Medulla oblongata (tissue), 1 donor: ENCODE data around the gene USP3.
A peak's percentile ranks its signal among the peaks of the same experiment; 100 is the strongest.
"Not testable (repeated sequence)": the region's sequence is repeated elsewhere in the genome, so short reads cannot be mapped to it uniquely, and the experiment has no call there.

ENCODE experiments used
- DNase-seq: peaks from one replicate; pipeline ENCODE4 v3.0.0-alpha.2; 2015; ENCODE audit errors: extremely low spot score

Gene USP3

GRCh38 chr15:63610209-63610841, 105.9 kb downstream of the USP3 start:
- DNase-seq: peak; percentile 92

DNA sequence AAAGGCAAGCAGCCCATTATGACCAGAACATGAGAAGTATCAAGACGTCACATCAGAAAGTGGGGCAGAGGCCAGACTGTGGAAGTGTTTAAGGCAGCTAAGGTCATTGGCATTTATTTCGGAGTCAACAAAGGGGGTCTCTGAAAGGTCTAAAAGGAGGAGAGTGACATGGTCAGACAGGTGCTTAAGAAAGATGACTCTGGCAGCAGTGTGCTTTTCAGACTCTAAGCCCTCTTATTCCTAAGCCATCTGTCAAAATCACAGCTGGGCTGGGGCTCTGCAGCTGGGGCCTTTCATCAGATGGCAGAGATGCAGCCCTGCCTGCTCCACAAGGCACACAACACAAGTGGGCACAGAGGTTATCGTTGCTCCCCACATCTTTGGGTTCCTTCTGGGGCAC, 106.8 kb downstream of the USP3 start:
- DNase-seq: peak; percentile 55

- DNase-seq: no peak
Measured at GRCh38 chr15:63612300-63612699, 107.9 kb downstream of the USP3 start.

DNA sequence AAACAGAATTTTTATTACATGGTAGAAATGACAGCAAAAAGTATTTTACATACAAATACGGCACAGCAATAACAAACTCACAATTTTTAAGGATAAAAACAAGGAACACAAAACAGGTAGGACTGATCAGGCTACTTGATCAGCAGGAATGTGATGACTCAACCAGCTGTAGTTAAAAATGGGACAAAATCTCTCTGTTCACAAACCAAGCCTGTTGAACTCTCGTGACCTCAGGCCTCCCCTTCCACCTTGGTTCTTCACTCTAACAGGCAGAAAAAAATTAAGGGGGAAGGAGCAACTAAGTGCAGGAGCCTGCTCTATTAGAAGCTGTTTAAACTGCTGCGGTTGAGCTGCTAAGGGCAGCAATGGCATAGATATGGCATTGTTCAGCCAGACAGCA, 111.5 kb downstream of the USP3 start:
- DNase-seq: no peak

DNA sequence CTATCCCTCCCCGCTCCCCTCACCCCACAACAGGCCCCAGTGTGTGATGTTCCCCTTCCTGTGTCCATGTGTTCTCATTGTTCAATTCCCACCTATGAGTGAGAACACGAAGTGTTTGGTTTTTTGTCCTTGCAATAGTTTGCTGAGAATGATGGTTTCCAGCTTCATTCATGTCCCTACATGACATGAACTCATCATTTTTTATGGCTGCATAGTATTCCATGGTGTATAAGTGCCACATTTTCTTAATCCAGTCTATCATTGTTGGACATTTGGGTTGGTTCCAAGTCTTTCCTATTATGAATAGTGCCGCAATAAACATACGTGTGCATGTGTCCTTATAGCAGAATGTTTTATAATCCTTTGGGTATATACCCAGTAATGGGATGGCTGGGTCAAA, 112.8 kb downstream of the USP3 start:
- not testable (repeated sequence) for DNase-seq

GRCh38 chr15:63617627-63618026, 113.2 kb downstream of the USP3 start:
- DNase-seq: not testable (repeated sequence)

DNA sequence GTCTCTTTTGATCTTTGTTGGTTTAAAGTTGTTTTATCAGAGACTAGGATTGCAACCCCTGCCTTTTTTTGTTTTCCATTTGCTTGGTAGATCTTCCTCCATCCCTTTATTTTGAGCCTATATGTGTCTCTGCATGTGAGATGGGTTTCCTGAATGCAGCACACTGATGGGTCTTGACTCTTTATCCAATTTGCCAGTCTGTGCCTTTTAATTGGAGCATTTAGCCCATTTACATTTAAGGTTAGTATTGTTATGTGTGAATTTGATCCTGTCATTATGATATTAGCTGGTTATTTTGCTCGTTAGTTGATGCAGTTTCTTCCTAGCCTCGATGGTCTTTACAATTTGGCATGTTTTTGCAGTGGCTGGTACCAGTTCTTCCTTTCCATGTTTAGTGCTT, 116.4 kb downstream of the USP3 start:
- DNase-seq: not testable (repeated sequence)

GRCh38 chr15:63623232-63623969, 119.0 kb downstream of the USP3 start:
- DNase-seq: no peak

DNA sequence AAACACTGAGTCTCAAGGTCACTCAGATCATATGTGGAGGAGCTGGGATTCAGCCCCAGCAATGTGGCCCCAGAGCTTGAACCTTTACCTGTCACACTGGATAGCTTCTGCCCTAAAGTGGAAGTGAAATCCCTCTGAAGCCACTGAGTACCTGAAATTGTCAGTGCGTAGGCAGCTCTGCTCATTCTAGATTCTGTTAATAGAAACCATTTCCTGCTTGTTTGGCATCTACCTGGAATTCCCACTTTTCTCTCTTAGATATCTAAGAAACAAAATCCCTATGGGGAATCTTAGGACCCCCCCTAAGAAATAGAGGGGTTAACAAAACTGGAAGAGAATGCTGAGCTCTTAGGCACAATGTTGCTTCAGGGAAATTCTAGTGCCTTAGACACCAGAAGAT, 122.6 kb downstream of the USP3 start:
- no peak for DNase-seq

DNA sequence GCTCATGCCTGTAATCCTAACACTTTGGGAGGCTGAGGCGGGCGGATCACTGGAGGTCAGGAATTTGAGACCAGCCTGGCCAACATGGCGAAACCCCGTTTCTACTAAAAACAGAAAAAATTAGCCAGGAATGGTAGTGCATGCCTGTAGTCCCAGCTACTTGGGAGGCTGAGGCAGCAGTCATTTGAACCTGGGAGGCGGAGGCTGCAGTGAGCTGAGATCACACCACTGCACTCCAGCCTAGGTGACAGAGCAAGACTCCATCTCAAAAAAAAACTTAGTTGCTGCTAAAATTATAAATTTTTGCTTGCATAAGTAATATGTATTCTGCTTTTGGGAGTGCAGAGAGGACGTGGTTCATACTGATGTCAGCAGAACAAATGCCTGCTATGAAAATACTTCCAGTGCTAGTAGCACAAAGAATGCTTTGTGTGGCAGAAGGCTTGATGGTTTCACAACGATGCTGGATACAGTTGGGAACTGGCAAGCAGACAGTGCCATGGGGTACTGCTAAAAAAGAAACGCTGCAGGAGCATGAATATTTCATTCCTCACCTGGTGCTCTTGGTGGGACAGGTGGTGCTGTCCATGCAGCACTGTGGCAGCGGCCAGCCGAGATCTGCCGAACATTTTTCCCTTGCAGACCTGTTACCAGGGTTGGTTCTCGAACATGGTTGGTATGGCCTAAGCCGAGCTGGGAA, 123.9 kb downstream of the USP3 start:
- DNase-seq: peak; percentile 79

DNA sequence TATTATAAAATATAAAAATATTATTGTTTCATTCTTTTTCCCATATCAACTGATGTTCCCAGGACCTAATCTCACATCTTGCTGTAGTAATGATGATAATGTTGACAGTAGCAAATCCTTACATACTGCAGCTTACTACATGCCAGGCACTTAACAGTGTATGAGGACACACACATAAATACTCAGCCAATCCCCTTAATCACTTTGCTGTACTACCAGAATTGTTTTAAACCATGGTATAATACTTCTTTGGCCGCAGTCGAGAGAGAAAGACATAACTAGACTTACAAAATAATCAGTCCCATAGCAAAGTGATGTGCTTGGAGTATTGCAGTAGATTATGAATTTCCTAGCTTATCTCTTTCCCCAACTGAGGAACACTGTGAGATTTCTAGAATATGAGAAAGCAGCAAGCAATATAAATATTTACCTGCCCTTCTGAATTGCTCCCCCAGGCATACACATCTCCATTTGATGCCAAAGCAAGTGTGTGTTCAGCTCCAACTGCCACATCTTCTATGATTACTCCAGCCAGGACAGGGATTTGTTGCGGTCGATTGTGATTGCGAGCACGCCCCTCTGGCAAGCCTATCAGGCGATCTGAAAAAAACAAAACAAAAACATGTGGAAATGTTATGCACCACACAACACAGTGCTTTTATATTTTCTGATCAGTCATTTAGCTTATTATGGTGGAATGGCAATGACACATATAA, 125.8 kb downstream of the USP3 start:
- DNase-seq: no peak

GRCh38 chr15:63633312-63633711, 128.9 kb downstream of the USP3 start:
- DNase-seq: no peak

DNA sequence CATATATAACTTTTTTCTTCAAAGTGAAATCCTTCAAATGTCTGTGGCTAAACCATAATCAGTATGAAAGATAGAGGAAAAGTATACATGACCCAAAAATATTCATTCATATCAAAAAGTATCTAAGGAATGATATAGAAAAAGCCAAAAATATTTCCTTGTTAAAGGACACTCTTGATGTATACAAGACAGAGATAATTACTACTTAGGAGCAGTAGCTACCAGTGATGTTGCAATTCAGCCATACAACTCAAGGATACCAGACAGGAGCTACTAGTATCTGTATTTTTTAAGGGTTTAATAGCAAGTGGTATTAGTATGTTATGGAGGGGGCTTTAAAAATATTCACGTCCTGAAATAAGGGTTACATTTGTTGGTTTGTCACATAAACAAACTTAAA, 129.8 kb downstream of the USP3 start:
- DNase-seq: no peak

DNA sequence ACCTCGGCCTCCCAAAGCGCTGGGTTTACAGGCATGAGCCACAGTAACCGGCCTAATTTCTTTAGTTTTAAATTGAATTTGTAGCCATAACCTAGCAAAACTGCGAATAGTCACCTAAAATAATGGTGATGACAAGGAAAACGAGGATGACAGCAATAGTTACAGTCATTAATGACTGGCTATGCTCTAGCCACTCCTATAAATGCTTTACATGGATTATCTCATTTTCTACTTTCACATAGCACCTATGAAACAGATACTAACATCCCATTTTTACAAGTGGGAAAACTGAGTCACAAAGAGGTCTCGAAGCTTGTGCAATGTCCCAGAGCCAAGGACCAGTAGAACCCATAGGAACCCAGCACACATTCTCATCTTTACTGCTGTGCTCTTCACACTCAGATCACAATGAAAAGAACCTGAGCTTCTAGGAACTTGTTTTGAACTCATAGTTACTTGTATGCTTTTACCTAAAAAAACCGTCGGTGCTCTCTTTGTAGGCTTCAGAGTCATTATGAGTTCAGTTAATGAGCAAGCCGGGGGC, 132.2 kb downstream of the USP3 start:
- no peak for DNase-seq

- no peak for DNase-seq
Measured at GRCh38 chr15:63638839-63639238, 134.4 kb downstream of the USP3 start.

- no peak for DNase-seq
Measured at GRCh38 chr15:63640146-63640545, 135.8 kb downstream of the USP3 start.
